WERI-Rb-1 (cell line): Measurements from ENCODE around the gene CYP4F8.
"Not testable (repeated sequence)": the region's sequence is repeated elsewhere in the genome, so short reads cannot be mapped to it uniquely, and the experiment has no call there.

Experiments used
- DNase-seq: peaks from one replicate; pipeline ENCODE4 v3.0.0-alpha.2; 2020
- H3K27ac ChIP-seq: fragments of 250-450 bp; sonication (Bioruptor Pico); 2 replicates; pipeline ENCODE4 v1.5.1; 2020; ENCODE audit warnings: mild to moderate bottlenecking, moderate library complexity
- H3K27me3 ChIP-seq: fragments of 250-450 bp; sonication (Bioruptor Pico); 2 replicates; pipeline ENCODE4 v1.5.1; 2021; ENCODE audit warnings: mild to moderate bottlenecking, low read depth, moderate library complexity; ENCODE audit not compliant: insufficient read depth, severe bottlenecking
- H3K36me3 ChIP-seq: fragments of 250-450 bp; sonication (Bioruptor Pico); 2 replicates; pipeline ENCODE4 v1.5.1; 2020; ENCODE audit warnings: mild to moderate bottlenecking, moderate library complexity
- H3K4me3 ChIP-seq: 2 replicates; pipeline ENCODE4 v1.5.1; 2011; ENCODE audit warnings: low read depth, mild to moderate bottlenecking, control low read depth, low read length
- H3K9me3 ChIP-seq: fragments of 250-450 bp; sonication (Bioruptor Pico); 2 replicates; pipeline ENCODE4 v1.5.1; 2021; ENCODE audit warnings: mild to moderate bottlenecking, moderate library complexity; ENCODE audit not compliant: severe bottlenecking
- TF ChIP-seq, protein P1 (sequence below): IDR thresholded peaks from 2 replicates; pipeline ENCODE4 v1.5.1; 2011; ENCODE audit warnings: low read depth, mild to moderate bottlenecking, control low read depth, inconsistent platforms, low read length

The CYP4F8 gene

DNA sequence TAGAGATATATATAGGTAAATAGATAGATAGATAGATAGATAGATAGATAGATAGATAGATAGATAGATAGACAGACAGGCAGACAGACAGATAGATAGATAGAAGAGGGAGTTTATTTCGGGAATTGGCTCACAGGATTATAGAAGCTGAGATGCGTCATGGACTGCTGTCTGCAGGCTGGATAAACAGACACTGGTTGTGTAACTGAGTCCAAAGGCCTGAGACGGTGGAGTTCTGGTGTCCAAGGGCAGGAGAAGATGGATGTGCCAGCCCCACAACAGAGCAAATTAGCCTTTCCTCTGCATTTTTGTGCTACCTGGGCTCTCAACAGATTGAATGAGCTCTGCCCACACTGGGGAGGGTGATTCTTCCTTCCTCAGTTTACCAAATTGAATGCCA, 28.4 kb downstream of the CYP4F8 start:
- H3K9me3 ChIP-seq: no peaks in the 10 kb centered on the region

DNA sequence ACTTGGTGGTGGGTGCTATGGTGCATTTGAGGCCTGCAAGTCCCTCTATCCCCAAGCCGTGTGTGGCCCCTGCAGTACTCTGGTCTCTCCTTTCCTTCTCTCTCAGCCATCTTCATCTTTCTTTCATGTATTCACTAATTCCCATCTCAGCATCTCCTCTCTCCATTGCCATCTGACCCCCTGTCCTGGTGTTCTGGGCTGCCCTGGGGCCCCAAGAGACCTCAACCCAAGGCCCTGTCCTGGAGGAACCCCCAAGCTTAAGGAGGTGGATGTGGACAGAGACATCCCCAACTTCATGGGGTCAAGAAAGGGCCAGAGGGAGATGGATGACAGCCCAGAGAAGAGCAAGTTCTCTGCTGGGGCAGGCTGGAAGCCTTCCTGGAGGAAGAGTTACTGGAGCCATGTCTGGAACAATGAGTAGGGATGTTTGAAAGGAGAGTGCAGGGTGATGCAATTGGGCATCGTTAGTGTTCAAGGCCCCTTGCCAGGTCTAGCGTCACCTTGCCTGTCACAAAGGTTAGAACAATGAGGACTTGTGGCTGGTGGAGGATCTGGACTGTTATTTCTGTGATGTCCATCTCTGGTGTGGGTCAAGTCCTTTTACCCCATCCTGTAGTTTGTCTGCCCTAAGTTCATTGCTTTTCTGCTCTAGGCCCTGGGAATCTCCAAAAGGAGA, 29.2 kb downstream of the CYP4F8 start:
- Histone ChIP-seq H3K9me3 (no peaks in the 10 kb centered on the region), H3K4me3 (no peak overlapping the region), H3K27me3 (peaks cover 66% of the 10 kb centered on the region), H3K27ac (no peak overlapping the region), H3K36me3 (no peaks in the 10 kb centered on the region)
- TF ChIP-seq, protein P1, sequence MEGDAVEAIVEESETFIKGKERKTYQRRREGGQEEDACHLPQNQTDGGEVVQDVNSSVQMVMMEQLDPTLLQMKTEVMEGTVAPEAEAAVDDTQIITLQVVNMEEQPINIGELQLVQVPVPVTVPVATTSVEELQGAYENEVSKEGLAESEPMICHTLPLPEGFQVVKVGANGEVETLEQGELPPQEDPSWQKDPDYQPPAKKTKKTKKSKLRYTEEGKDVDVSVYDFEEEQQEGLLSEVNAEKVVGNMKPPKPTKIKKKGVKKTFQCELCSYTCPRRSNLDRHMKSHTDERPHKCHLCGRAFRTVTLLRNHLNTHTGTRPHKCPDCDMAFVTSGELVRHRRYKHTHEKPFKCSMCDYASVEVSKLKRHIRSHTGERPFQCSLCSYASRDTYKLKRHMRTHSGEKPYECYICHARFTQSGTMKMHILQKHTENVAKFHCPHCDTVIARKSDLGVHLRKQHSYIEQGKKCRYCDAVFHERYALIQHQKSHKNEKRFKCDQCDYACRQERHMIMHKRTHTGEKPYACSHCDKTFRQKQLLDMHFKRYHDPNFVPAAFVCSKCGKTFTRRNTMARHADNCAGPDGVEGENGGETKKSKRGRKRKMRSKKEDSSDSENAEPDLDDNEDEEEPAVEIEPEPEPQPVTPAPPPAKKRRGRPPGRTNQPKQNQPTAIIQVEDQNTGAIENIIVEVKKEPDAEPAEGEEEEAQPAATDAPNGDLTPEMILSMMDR: no peak
- DNase-seq: no peak

More for the DNA sequence above, 28.4 kb downstream of the CYP4F8 start:
- no peak overlapping the region for H3K4me3 ChIP-seq
- no peak overlapping the region for H3K27ac ChIP-seq
- DNase-seq: no peak
- H3K27me3 ChIP-seq: peaks cover 71% of the 10 kb centered on the region
- H3K36me3 ChIP-seq: no peaks in the 10 kb centered on the region
- TF ChIP-seq, protein P1: no peak

DNA sequence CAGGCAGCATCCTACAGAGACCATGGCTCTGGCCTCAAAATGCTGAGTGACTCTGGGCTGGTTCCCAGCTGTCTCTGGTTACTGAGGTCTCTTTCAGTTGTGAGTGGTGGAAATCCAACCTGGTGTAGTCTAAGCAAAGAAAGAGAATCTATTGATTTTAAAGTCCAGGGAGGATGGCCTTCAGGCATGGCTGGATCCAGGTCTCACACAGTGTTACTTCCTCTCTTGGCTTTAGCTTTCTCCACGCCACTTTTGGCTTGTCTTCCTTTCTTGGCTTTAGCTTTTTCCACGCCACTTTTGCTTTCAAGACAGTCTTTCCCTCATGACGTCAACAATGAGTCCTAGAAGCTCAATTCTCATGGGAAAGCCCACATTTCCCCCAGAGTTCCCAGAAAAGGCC, 29.8 kb downstream of the CYP4F8 start:
- H3K36me3 ChIP-seq: no peaks in the 10 kb centered on the region
- TF ChIP-seq, protein P1: no peak
- H3K27me3 ChIP-seq: peaks cover 65% of the 10 kb centered on the region
- H3K9me3 ChIP-seq: no peaks in the 10 kb centered on the region
- no peak overlapping the region for H3K27ac ChIP-seq
- no peak overlapping the region for H3K4me3 ChIP-seq
- DNase-seq: no peak

DNA sequence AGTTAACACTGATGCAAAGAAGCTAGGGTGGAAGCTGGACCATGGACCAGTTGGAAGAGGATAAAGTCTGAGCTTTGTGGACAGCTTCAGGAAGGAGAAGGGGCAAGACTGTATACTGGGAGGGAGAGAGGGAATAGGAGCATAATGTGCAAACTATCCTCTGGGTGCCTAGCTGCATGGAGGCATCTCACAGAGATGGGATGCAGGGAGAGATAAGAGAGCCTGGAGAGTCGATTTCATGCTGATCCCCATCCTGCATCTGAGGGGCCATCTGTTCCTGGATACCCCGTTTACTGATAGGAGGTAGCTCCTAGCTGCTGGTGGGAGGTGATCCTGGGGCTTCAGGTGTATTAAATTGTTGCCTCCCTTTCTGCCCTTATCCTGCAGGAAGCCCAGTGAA, 34.5 kb downstream of the CYP4F8 start:
- Histone ChIP-seq H3K27me3 (peaks cover 31% of the 10 kb centered on the region), H3K9me3 (no peaks in the 10 kb centered on the region), H3K36me3 (no peaks in the 10 kb centered on the region), H3K27ac (no peak overlapping the region), H3K4me3 (no peak overlapping the region)
- no peak for DNase-seq
- TF ChIP-seq, protein P1: no peak

DNA sequence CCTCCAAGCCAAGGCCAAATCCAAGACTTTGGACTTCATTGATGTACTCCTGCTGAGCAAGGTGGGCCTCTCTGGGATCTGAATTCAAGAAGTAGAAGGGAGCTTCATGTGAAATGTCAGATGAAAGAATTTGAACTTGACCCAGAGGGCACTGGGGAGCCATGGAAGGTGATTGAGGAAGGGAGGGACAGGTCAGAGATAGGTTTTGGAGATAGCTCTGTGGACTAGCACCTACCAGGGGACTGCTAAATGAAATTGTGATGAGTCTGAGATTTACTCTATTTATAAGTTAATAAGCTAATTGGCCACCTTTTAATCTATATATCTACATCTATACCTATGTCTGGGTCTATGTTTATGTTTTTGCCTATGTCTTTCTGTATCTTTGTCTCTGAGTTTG, 35.1 kb downstream of the CYP4F8 start:
- peaks cover 30% of the 10 kb centered on the region for H3K27me3 ChIP-seq
- DNase-seq, H3K4me3 ChIP-seq, H3K9me3 ChIP-seq, H3K27ac ChIP-seq, H3K36me3 ChIP-seq: not testable (repeated sequence)

DNA sequence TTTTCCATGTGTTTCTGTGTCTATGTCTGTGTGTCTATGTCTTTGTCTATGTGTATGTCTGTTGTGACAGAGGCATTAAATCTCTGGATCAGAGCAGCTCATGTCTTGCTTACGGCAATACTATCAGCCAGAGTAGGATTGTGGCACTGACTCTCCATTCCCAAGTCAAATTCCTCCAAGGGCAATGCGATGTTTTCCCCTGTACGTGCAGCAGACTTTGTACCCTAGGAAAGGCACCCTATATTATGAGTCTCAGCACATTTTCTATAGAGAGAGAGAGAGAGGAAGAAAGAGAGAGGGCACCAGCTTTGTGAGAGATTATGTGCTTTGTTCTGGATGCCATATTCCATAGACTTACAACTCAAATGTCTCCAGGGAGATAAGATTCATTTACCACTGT, 36.8 kb downstream of the CYP4F8 start:
- H3K4me3 ChIP-seq: no peak overlapping the region
- H3K36me3 ChIP-seq: no peaks in the 10 kb centered on the region
- H3K27me3 ChIP-seq: peaks cover 28% of the 10 kb centered on the region
- H3K27ac ChIP-seq: no peak overlapping the region
- H3K9me3 ChIP-seq: no peaks in the 10 kb centered on the region
- TF ChIP-seq, protein P1: no peak
- DNase-seq: no peak
